Limb (tissue), 2 donors: ENCODE data around the gene TSPEAR.

ENCODE experiments used
- DNase-seq, 2 donors: peaks; one replicate each; pipeline ENCODE4 v3.0.0-alpha.2; 2016; ENCODE audit errors: extremely low spot score in 2 of 2

TSPEAR gene

GRCh38 chr21:44454747-44455523, 256.4 kb downstream of the TSPEAR start, which contains the start of gene LRRC3:
Gene LRRC3 (plus strand): TSS chr21:44455510. CDS start chr21:44456645, 1,135 bp downstream.
- peak; percentile 71 to 93 for DNase-seq

- no peak for DNase-seq
Observed at GRCh38 chr21:44454058-44454457, 257.3 kb downstream of the TSPEAR start.

GRCh38 chr21:44453120-44453519, 258.3 kb downstream of the TSPEAR start:
- DNase-seq = no peak

- no peak for DNase-seq
Observed at GRCh38 chr21:44450999-44451398, 260.4 kb downstream of the TSPEAR start.

- DNase-seq = no peak
Observed at GRCh38 chr21:44450402-44450801, 261.0 kb downstream of the TSPEAR start.

- DNase-seq = peak in 1 of 2 donors; percentile 27
Observed at GRCh38 chr21:44449473-44450363, 261.7 kb downstream of the TSPEAR start.

- peak in 1 of 2 donors; percentile 16 for DNase-seq
Observed at GRCh38 chr21:44448651-44449131, 262.7 kb downstream of the TSPEAR start.
